Retinal pigment epithelial cell (primary cell): Measurements from ENCODE around the gene DCDC1.
A peak's percentile ranks its signal among the peaks of the same experiment; 100 is the strongest.

ENCODE experiments used
- DNase-seq: peaks from one replicate; pipeline ENCODE4 v3.0.0-alpha.2; 2010; ENCODE audit warnings: low read depth
- H3K4me3 ChIP-seq: 2 replicates; pipeline ENCODE4 v1.5.1; 2011; ENCODE audit warnings: mild to moderate bottlenecking, low read length, control low read depth, moderate library complexity
- CTCF ChIP-seq: conservative IDR thresholded peaks from 2 replicates; pipeline ENCODE4 v1.5.1; 2011; ENCODE audit warnings: low read depth, low read length, control low read depth, inconsistent platforms

Gene DCDC1

GRCh38 chr11:31233425-31233824 lies 136.1 kb downstream of the DCDC1 start:
- DNase-seq: no peak
- no peak overlapping the region for H3K4me3 ChIP-seq
- peak; percentile 63 for TF ChIP-seq CTCF

GRCh38 chr11:31231601-31232000 lies 137.9 kb downstream of the DCDC1 start:
- H3K4me3 ChIP-seq: no peak overlapping the region
- no peak for DNase-seq
- TF ChIP-seq CTCF: no peak

- no peak overlapping the region for H3K4me3 ChIP-seq
- no peak for DNase-seq
- TF ChIP-seq CTCF: no peak
Measured at GRCh38 chr11:31218847-31219246, 150.7 kb downstream of the DCDC1 start.

- TF ChIP-seq CTCF: no peak
- H3K4me3 ChIP-seq: no peak overlapping the region
- no peak for DNase-seq
Measured at GRCh38 chr11:31214372-31214771, 155.2 kb downstream of the DCDC1 start.

GRCh38 chr11:31199378-31199777 lies 170.2 kb downstream of the DCDC1 start:
- no peak for TF ChIP-seq CTCF
- no peak overlapping the region for H3K4me3 ChIP-seq
- DNase-seq: peak; percentile 45

GRCh38 chr11:31173926-31174680 lies 195.4 kb downstream of the DCDC1 start:
- DNase-seq: no peak
- no peak overlapping the region for H3K4me3 ChIP-seq
- TF ChIP-seq CTCF: no peak
